ACC112 (cell line): ENCODE results near the gene SPATA19.

Experiments used
- H2AFZ ChIP-seq: fragments of 200-600 bp; sonication (generic); one replicate; pipeline ENCODE4 v1.6.0; 2017; ENCODE audit warnings: antibody characterized with exemption, low read length; ENCODE audit not compliant: unreplicated experiment
- H3K27ac ChIP-seq: fragments of 200-600 bp; sonication (generic); 2 replicates; pipeline ENCODE4 v1.5.1; 2014; ENCODE audit warnings: low read depth, mild to moderate bottlenecking, antibody characterized with exemption, low read length, moderate library complexity
- H3K27me3 ChIP-seq: fragments of 200-600 bp; sonication (generic); 2 replicates; pipeline ENCODE4 v1.6.1; 2014; ENCODE audit warnings: mild to moderate bottlenecking, antibody characterized with exemption, low read length, moderate library complexity, mixed read lengths; ENCODE audit not compliant: insufficient read depth
- H3K36me3 ChIP-seq: fragments of 200-600 bp; sonication (generic); 2 replicates; pipeline ENCODE4 v1.6.1; 2016; ENCODE audit warnings: mild to moderate bottlenecking, antibody characterized with exemption, low read length, moderate library complexity, mixed read lengths; ENCODE audit not compliant: insufficient read depth
- H3K4me1 ChIP-seq: fragments of 200-600 bp; sonication (generic); one replicate; pipeline ENCODE4 v1.6.1; 2016; ENCODE audit warnings: low read length, mixed read lengths; ENCODE audit not compliant: insufficient read depth, unreplicated experiment, control insufficient read depth
- H3K4me3 ChIP-seq: fragments of 200-600 bp; sonication (generic); 2 replicates; pipeline ENCODE4 v1.5.1; 2014; ENCODE audit warnings: mild to moderate bottlenecking, low read depth, low read length
- H3K79me2 ChIP-seq: fragments of 200-600 bp; sonication (generic); one replicate; pipeline ENCODE4 v1.6.0; 2016; ENCODE audit warnings: low read length; ENCODE audit not compliant: control insufficient read depth, unreplicated experiment, insufficient read depth

SPATA19 gene

GRCh38 chr11:133835593-133836548 lies 9.4 kb downstream of the SPATA19 start:
- Histone ChIP-seq H3K4me3 (no peak overlapping the region), H3K27me3 (no peaks in the 10 kb centered on the region), H3K36me3 (no peaks in the 10 kb centered on the region)

GRCh38 chr11:133834682-133835592 lies 10.4 kb downstream of the SPATA19 start:
- no peaks in the 10 kb centered on the region for H3K4me1 ChIP-seq
- no peak overlapping the region for H3K27ac ChIP-seq
- no peaks in the 10 kb centered on the region for H3K79me2 ChIP-seq
- no peak overlapping the region for H2AFZ ChIP-seq
- no peak overlapping the region for H3K4me3 ChIP-seq
- H3K27me3 ChIP-seq, result no peaks in the 10 kb centered on the region
- no peaks in the 10 kb centered on the region for H3K36me3 ChIP-seq

More at GRCh38 chr11:133835593-133836548, 9.4 kb downstream of the SPATA19 start:
- H3K4me1 ChIP-seq, result no peaks in the 10 kb centered on the region
- H3K79me2 ChIP-seq, result no peaks in the 10 kb centered on the region
- H2AFZ ChIP-seq, result no peak overlapping the region
- H3K27ac ChIP-seq, result no peak overlapping the region

- Histone ChIP-seq H3K27ac (no peak overlapping the region), H3K36me3 (no peaks in the 10 kb centered on the region), H3K4me1 (no peaks in the 10 kb centered on the region), H3K79me2 (no peaks in the 10 kb centered on the region), H3K4me3 (no peak overlapping the region), H3K27me3 (no peaks in the 10 kb centered on the region), H2AFZ (no peak overlapping the region)
Measured at GRCh38 chr11:133833898-133834681, 11.2 kb downstream of the SPATA19 start.

GRCh38 chr11:133832991-133833897 lies 12.1 kb downstream of the SPATA19 start:
- Histone ChIP-seq H3K27ac (no peak overlapping the region), H2AFZ (no peak overlapping the region), H3K27me3 (no peaks in the 10 kb centered on the region)

GRCh38 chr11:133832096-133832990 lies 13.0 kb downstream of the SPATA19 start:
- H3K4me1 ChIP-seq, result no peaks in the 10 kb centered on the region
- H3K36me3 ChIP-seq, result no peaks in the 10 kb centered on the region
- no peaks in the 10 kb centered on the region for H3K79me2 ChIP-seq
- no peak overlapping the region for H2AFZ ChIP-seq
- H3K4me3 ChIP-seq, result no peak overlapping the region
- H3K27ac ChIP-seq, result no peak overlapping the region
- no peaks in the 10 kb centered on the region for H3K27me3 ChIP-seq

More at GRCh38 chr11:133832991-133833897, 12.1 kb downstream of the SPATA19 start:
- no peaks in the 10 kb centered on the region for H3K4me1 ChIP-seq
- no peaks in the 10 kb centered on the region for H3K36me3 ChIP-seq
- no peaks in the 10 kb centered on the region for H3K79me2 ChIP-seq
- no peak overlapping the region for H3K4me3 ChIP-seq

DNA sequence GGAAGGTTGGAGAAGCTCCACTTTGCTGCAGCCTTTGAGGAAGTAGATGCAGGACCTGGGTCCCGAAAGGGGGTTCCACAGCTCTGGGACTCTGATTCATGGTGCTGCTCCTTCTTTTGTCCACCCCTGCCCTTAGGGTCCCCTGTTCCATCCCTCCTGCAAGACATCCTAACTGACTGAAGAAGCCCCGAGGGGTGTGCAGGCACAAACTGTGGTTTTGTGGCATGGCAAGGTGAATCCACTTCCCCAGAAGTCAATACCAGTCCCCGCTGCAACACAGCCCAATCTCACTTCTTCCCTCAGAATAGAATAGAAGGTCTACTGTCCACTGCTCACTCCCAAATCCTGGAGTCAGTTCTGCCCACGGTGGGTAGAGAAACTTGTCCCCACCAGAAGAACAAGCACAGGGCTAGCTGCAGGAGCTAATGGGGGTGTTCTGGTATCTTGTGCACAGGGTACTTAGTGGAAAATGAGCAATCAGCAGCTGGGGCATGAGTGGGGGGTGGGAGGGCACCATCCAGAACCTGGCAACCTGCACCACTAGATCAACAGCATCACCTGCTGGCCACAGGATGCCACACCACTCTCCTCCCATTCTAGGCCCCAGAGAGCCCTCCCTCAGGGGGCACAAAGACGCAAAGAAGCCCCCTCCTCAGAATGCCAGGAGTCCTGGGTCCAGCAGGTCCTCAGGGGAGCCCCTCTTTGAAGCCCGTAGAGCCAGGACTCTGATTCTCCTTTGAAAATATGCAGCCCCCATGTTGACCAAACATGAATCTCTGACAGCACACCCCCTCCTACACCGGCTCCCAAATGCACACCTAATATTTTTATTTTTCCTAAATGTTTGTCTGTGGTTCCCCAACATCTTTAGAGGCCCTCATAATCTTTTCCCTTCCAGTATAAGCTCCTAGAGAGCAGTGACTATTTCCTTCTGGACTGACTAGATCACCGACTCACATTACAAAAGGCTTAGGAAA lies 14.1 kb downstream of the SPATA19 start:
- H3K27ac ChIP-seq, result no peak overlapping the region
- H2AFZ ChIP-seq, result no peak overlapping the region
- no peak overlapping the region for H3K4me3 ChIP-seq
- H3K36me3 ChIP-seq, result no peaks in the 10 kb centered on the region
- H3K4me1 ChIP-seq, result no peaks in the 10 kb centered on the region
- no peaks in the 10 kb centered on the region for H3K27me3 ChIP-seq
- H3K79me2 ChIP-seq, result no peaks in the 10 kb centered on the region

GRCh38 chr11:133829566-133829965 lies 15.7 kb downstream of the SPATA19 start:
- H3K79me2 ChIP-seq, result no peaks in the 10 kb centered on the region
- no peak overlapping the region for H3K27ac ChIP-seq
- no peaks in the 10 kb centered on the region for H3K4me1 ChIP-seq
- no peaks in the 10 kb centered on the region for H3K27me3 ChIP-seq
- H3K4me3 ChIP-seq, result no peak overlapping the region
- no peaks in the 10 kb centered on the region for H3K36me3 ChIP-seq
- no peak overlapping the region for H2AFZ ChIP-seq

DNA sequence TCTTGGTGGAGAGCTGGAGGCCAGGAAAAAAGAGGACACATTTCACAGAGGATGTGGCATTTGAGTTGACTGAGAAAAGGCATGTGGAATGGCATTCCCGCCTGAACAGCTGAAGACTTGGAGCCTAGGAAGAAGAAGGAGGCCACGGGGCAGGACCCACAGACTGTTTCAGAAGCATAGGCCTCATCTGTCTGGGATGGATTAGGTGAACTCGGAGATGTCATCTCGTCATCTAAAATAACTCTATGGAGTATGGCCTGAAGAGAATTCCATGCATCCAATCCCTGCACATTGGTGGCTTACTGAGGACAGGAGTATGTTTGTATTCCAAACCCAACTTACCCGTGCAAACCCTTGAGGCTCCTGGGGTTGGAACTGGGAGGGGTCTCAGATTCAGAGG lies 16.4 kb downstream of the SPATA19 start:
- Histone ChIP-seq H3K4me1 (no peaks in the 10 kb centered on the region), H3K27ac (no peak overlapping the region), H3K27me3 (no peaks in the 10 kb centered on the region), H3K36me3 (no peaks in the 10 kb centered on the region), H3K79me2 (no peaks in the 10 kb centered on the region), H3K4me3 (no peak overlapping the region), H2AFZ (no peak overlapping the region)
